ENCODE data around the gene FNDC5. TPM values are rescaled to one million over a fixed set of nuclear protein-coding genes. Genes with fewer than 3 reads are reported as not detected.

FNDC5 gene
- total and polyA plus RNA-seq, 2 of the 13 experiments (the other 11 are each of a cell fraction or from before 2014, with no cell fraction given): 1.4 to 3.1 TPM

DNA sequence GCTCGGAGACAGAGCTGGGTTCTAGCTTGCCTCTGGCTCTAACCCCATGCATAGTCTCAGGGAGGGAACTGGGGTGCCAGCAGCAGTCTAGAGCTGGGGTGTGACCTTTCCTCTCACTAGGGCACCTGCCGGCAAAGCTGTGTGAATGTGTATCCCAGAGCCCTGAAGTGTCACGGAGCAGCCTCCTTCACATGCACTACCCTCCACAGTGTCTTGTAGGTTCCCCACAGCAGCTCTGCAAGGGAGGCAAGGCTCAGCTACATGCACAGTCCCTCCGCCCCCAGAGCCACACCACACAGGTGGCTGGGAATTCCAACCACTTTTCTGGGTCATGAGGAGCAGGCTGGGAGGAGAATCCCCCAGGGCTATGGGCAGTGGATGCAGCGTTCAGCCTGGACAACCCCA lies 7.9 kb upstream of the FNDC5 start (continued):
- TF ChIP-seq, protein P1, sequence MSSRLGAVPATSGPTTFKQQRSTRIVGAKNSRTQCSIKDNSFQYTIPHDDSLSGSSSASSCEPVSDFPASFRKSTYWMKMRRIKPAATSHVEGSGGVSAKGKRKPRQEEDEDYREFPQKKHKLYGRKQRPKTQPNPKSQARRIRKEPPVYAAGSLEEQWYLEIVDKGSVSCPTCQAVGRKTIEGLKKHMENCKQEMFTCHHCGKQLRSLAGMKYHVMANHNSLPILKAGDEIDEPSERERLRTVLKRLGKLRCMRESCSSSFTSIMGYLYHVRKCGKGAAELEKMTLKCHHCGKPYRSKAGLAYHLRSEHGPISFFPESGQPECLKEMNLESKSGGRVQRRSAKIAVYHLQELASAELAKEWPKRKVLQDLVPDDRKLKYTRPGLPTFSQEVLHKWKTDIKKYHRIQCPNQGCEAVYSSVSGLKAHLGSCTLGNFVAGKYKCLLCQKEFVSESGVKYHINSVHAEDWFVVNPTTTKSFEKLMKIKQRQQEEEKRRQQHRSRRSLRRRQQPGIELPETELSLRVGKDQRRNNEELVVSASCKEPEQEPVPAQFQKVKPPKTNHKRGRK (CRISPR knock-in tag; IDR thresholded peaks at IDR 0.05): no peak
- TF ChIP-seq GLI4 (CRISPR knock-in tag; IDR thresholded peaks at IDR 0.05; ENCODE audit: borderline replicate concordance) (no peak), GABPB1 (CRISPR knock-in tag; IDR thresholded peaks at IDR 0.05) (no peak), TBL1XR1 (IDR thresholded peaks at IDR 0.05; ENCODE audit: borderline replicate concordance, low read length, partially characterized antibody) (no peak), ZNF160 (CRISPR knock-in tag; IDR thresholded peaks at IDR 0.05) (no peak)
- TF ChIP-seq, protein P2, sequence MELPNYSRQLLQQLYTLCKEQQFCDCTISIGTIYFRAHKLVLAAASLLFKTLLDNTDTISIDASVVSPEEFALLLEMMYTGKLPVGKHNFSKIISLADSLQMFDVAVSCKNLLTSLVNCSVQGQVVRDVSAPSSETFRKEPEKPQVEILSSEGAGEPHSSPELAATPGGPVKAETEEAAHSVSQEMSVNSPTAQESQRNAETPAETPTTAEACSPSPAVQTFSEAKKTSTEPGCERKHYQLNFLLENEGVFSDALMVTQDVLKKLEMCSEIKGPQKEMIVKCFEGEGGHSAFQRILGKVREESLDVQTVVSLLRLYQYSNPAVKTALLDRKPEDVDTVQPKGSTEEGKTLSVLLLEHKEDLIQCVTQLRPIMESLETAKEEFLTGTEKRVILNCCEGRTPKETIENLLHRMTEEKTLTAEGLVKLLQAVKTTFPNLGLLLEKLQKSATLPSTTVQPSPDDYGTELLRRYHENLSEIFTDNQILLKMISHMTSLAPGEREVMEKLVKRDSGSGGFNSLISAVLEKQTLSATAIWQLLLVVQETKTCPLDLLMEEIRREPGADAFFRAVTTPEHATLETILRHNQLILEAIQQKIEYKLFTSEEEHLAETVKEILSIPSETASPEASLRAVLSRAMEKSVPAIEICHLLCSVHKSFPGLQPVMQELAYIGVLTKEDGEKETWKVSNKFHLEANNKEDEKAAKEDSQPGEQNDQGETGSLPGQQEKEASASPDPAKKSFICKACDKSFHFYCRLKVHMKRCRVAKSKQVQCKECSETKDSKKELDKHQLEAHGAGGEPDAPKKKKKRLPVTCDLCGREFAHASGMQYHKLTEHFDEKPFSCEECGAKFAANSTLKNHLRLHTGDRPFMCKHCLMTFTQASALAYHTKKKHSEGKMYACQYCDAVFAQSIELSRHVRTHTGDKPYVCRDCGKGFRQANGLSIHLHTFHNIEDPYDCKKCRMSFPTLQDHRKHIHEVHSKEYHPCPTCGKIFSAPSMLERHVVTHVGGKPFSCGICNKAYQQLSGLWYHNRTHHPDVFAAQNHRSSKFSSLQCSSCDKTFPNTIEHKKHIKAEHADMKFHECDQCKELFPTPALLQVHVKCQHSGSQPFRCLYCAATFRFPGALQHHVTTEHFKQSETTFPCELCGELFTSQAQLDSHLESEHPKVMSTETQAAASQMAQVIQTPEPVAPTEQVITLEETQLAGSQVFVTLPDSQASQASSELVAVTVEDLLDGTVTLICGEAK (IDR thresholded peaks at IDR 0.05): no peak
- TF ChIP-seq, protein P2 (CRISPR knock-in tag; IDR thresholded peaks at IDR 0.05): no peak
- TF ChIP-seq, protein P3, sequence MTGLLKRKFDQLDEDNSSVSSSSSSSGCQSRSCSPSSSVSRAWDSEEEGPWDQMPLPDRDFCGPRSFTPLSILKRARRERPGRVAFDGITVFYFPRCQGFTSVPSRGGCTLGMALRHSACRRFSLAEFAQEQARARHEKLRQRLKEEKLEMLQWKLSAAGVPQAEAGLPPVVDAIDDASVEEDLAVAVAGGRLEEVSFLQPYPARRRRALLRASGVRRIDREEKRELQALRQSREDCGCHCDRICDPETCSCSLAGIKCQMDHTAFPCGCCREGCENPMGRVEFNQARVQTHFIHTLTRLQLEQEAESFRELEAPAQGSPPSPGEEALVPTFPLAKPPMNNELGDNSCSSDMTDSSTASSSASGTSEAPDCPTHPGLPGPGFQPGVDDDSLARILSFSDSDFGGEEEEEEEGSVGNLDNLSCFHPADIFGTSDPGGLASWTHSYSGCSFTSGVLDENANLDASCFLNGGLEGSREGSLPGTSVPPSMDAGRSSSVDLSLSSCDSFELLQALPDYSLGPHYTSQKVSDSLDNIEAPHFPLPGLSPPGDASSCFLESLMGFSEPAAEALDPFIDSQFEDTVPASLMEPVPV (CRISPR knock-in tag; IDR thresholded peaks at IDR 0.05): no peak
